ENCODE measurements around the gene SERPINF2.

DNA sequence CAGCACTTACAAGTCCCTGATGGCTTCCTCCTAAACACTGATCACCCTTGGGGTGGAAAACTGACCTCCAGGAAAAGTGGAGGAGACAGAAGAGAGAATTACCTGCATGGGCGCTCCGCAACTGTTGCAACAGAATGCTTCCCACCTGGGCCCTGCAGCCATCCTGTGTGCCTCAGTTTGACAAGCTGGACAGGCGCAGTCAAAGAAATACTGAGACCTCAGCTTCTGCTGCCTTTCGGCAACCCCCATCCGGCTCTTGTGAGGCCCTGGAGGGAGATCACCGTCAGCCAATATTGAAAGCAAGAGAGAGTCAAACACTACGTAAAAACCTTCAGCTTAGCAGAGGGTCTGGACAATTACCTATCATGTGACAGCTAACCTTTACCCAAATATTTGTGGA, 44.0 kb downstream of the SERPINF2 start:
- TF ChIP-seq TEAD4 (IDR thresholded peaks at IDR 0.05), result no peak
- TF ChIP-seq, protein P1, sequence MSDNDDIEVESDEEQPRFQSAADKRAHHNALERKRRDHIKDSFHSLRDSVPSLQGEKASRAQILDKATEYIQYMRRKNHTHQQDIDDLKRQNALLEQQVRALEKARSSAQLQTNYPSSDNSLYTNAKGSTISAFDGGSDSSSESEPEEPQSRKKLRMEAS (IDR thresholded peaks at IDR 0.05), result no peak

Measured in Ishikawa (cell line).